MM.1S (cell line): ENCODE results near the gene FPR3.

ENCODE experiments used
- CTCF ChIP-seq: fragments of 300-600 bp; sonication (generic); IDR thresholded peaks from 2 replicates; pipeline ENCODE4 v1.5.1; 2016; ENCODE audit warnings: antibody characterized with exemption, low read length, mixed read lengths
- EZH2 ChIP-seq: fragments of 300-600 bp; sonication (generic); optimal IDR thresholded peaks from 2 replicates; pipeline ENCODE3; 2017; ENCODE audit warnings: low read depth, mild to moderate bottlenecking, antibody characterized with exemption, low read length, mixed read lengths

GRCh38 chr19:51803519-51803918 lies 8.6 kb downstream of the FPR3 start:
- TF ChIP-seq CTCF, result no peak
- no peak for TF ChIP-seq EZH2
